Keratinocyte (primary cell): ENCODE data around the gene BRD1. TPM values are rescaled to one million over a fixed set of nuclear protein-coding genes. Genes with fewer than 3 reads are reported as not detected.

Experiments
- DNase-seq: peaks from one replicate; pipeline ENCODE4 v3.0.0-alpha.2; 2011; ENCODE audit warnings: low read depth, missing footprints, low spot score
- FAIRE-seq: peaks from 2 replicates; lab custom pipeline; 2011; peaks lifted over from hg19 to GRCh38; lab: Jason Lieb, UNC
- H2AFZ ChIP-seq: 2 replicates; pipeline ENCODE4 v1.6.0; 2012; ENCODE audit warnings: low read length, control low read depth, inconsistent platforms; ENCODE audit not compliant: control insufficient read depth
- H3K27ac ChIP-seq: 2 replicates; pipeline ENCODE4 v1.5.1; 2011; ENCODE audit warnings: low read length; ENCODE audit not compliant: control insufficient read depth, insufficient read depth
- H3K27me3 ChIP-seq: 3 replicates; pipeline ENCODE4 v1.6.0; 2011; ENCODE audit warnings: low read length; ENCODE audit not compliant: control insufficient read depth, insufficient read depth; ENCODE audit errors: extremely low read depth
- H3K36me3 ChIP-seq, 2 experiments: 2 replicates in 1 of 2; 3 replicates in 1 of 2; pipeline ENCODE4 v1.5.1; 2011; ENCODE audit warnings: low read length in 2 of 2, mild to moderate bottlenecking in 1 of 2; ENCODE audit not compliant: control insufficient read depth in 2 of 2, insufficient read depth in 2 of 2; ENCODE audit errors: extremely low read depth in 1 of 2
- H3K4me1 ChIP-seq: 3 replicates; pipeline ENCODE4 v1.5.1; 2011; ENCODE audit warnings: low read length; ENCODE audit not compliant: control insufficient read depth, insufficient read depth; ENCODE audit errors: extremely low read depth
- H3K4me2 ChIP-seq: 3 replicates; pipeline ENCODE4 v1.6.0; 2011; ENCODE audit warnings: low read depth, low read length; ENCODE audit not compliant: control insufficient read depth, insufficient read depth; ENCODE audit errors: extremely low read depth
- H3K4me3 ChIP-seq, 3 experiments: fragments of 200-600 bp in 1 of 3; sonication (generic) in 1 of 3; 2 replicates in 2 of 3; 3 replicates in 1 of 3; pipeline ENCODE4 v1.5.1; 2011 to 2016; ENCODE audit warnings: low read length in 3 of 3, mild to moderate bottlenecking in 3 of 3, control low read depth in 2 of 3, inconsistent platforms in 1 of 3, low read depth in 1 of 3, mixed read lengths in 1 of 3, mixed run types in 1 of 3, moderate library complexity in 1 of 3; ENCODE audit not compliant: control insufficient read depth in 2 of 3, insufficient read depth in 2 of 3; ENCODE audit errors: extremely low read depth in 1 of 3
- H3K79me2 ChIP-seq: 2 replicates; pipeline ENCODE4 v1.6.0; 2012; ENCODE audit warnings: low read length; ENCODE audit not compliant: control insufficient read depth, insufficient read depth
- H3K9ac ChIP-seq: 3 replicates; pipeline ENCODE4 v1.6.0; 2011; ENCODE audit warnings: low read length; ENCODE audit not compliant: control insufficient read depth, insufficient read depth; ENCODE audit errors: extremely low read depth
- H3K9me1 ChIP-seq: 3 replicates; pipeline ENCODE4 v1.6.0; 2011; ENCODE audit warnings: low read length; ENCODE audit not compliant: control insufficient read depth, insufficient read depth; ENCODE audit errors: extremely low read depth
- H3K9me3 ChIP-seq: 2 replicates; pipeline ENCODE4 v1.5.1; 2012; ENCODE audit warnings: low read depth, low read length; ENCODE audit not compliant: control insufficient read depth
- H4K20me1 ChIP-seq: 3 replicates; pipeline ENCODE4 v1.6.0; 2011; ENCODE audit warnings: low read length; ENCODE audit not compliant: control insufficient read depth, insufficient read depth; ENCODE audit errors: extremely low read depth
- CTCF ChIP-seq, 3 experiments: IDR thresholded peaks in 1 of 3; conservative IDR thresholded peaks in 1 of 3; optimal IDR thresholded peaks in 1 of 3; 2 replicates in 2 of 3; 3 replicates in 1 of 3; pipeline versions ENCODE3 to v1.5.1; 2011; ENCODE audit warnings: low read length in 3 of 3, mild to moderate bottlenecking in 3 of 3, moderate library complexity in 2 of 3, control low read depth in 1 of 3, inconsistent platforms in 1 of 3; ENCODE audit not compliant: insufficient read depth in 2 of 3; ENCODE audit errors: extremely low read depth in 1 of 3
- EZH2 ChIP-seq: IDR thresholded peaks from one replicate; pipeline ENCODE4 v1.6.1; 2012; ENCODE audit warnings: inconsistent platforms, mild to moderate bottlenecking, low read length, moderate library complexity
- dilution Hi-C: fragments of 300-500 bp; cut with MboI; formaldehyde crosslinking; loops from one replicate; pipeline ENCODE4 v1.7.0; 2020; ENCODE audit warnings: low sequenced_read_pairs; ENCODE audit not compliant: extremely low pct_ligation_motif_present
- polyA plus RNA-seq, 5 experiments: library from polyadenylated mRNA; depleted of rRNA in 3 of 5; stranded (reverse) in 3 of 5; stranded (forward) in 1 of 5; unstranded in 1 of 5; fragments of >200 nt; gene quantifications; 1 replicate in 1 of 5; 2 replicates in 3 of 5; 3 replicates in 1 of 5; pipeline versions ENCODE4 v1.2.1 to v1.2.3, GENCODE V29; 2011 to 2012; ENCODE audit warnings: missing spikeins in 2 of 5, low read depth in 1 of 5, low replicate concordance in 1 of 5

BRD1 gene
- polyA plus RNA-seq, 1 donor (not counting 4 experiments of a cell fraction or from before 2014, with no cell fraction given) = 4.3 TPM

DNA sequence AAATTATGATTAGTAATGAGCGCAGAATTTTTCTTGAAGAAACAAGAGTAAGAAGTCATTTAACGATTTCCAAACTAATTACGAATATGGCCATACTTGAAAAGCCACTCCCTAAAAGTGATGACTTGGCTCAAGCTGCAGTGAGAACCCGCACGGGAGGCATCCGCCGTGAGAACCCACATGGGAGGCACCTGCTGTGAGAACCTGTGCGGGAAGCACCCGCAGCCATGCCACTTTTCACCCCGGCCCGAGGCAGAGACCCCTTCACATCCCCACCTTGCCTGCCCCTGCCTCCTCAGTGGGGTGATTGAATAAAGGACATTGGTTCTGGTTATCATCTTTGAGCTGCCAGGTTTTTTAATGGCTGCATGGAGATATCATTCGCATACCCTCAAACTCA is 89.7 kb downstream of the BRD1 start:
- no peaks in the 10 kb centered on the region for H4K20me1 ChIP-seq
- H3K4me1 ChIP-seq = no peaks in the 10 kb centered on the region
- H3K9me1 ChIP-seq = no peaks in the 10 kb centered on the region
- no peaks in the 10 kb centered on the region for H3K9me3 ChIP-seq
- DNase-seq = no peak
- FAIRE-seq = no peak
- H3K36me3 ChIP-seq = no peaks in the 10 kb centered on the region
- dilution Hi-C loops = no loop called here
- H3K4me2 ChIP-seq = no peak overlapping the region
- no peak overlapping the region for H3K4me3 ChIP-seq
- no peaks in the 10 kb centered on the region for H3K27me3 ChIP-seq
- no peak overlapping the region for H3K9ac ChIP-seq
- H3K79me2 ChIP-seq = no peaks in the 10 kb centered on the region
- no peak overlapping the region for H3K27ac ChIP-seq
- no peak overlapping the region for H2AFZ ChIP-seq
- TF ChIP-seq CTCF (optimal IDR thresholded peaks at IDR 0.05 in 1 of 3, IDR thresholded peaks at IDR 0.05 in 1 of 3, conservative IDR thresholded peaks at IDR 0.05 in 1 of 3; ENCODE audit: extremely low read depth in 1 of 3, insufficient read depth in 2 of 3, low read length in 3 of 3) (no peak), EZH2 (no peak)

DNA sequence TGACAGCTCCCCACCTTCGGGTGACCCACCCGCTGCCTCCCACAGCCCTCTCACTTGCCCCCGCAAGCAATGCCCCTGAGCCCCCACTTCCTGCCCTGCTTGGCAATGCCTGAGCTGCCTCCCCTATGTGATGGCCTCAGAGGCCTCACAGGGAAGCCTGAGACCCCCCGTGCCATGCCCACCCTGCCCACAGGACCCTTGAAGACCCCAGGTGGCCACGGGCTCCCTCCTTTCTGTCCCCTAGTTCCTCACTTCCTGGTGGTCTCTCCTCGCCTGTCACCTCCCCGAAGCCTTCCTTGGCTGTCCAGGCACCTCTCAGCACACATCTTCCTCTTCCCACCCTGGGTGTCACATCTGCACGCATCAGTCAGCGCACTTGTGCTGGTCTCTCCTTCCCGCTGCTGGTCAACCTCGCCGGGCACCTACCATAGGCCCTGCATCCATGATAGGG is 90.5 kb downstream of the BRD1 start:
- Histone ChIP-seq H3K79me2 (no peaks in the 10 kb centered on the region), H3K27me3 (no peaks in the 10 kb centered on the region), H3K4me1 (no peaks in the 10 kb centered on the region), H4K20me1 (no peaks in the 10 kb centered on the region), H3K9ac (no peak overlapping the region), H3K27ac (no peak overlapping the region), H3K4me3 (no peak overlapping the region), H3K9me1 (no peaks in the 10 kb centered on the region), H2AFZ (no peak overlapping the region), H3K36me3 (no peaks in the 10 kb centered on the region), H3K9me3 (no peaks in the 10 kb centered on the region), H3K4me2 (no peak overlapping the region)
- TF ChIP-seq CTCF (optimal IDR thresholded peaks at IDR 0.05 in 1 of 3, IDR thresholded peaks at IDR 0.05 in 1 of 3, conservative IDR thresholded peaks at IDR 0.05 in 1 of 3; ENCODE audit: extremely low read depth in 1 of 3, insufficient read depth in 2 of 3, low read length in 3 of 3) (no peak), EZH2 (no peak)
- DNase-seq (no peak), FAIRE-seq (no peak)
- dilution Hi-C loops = no loop called here
